Esophagus squamous epithelium (tissue), 4 donors: ENCODE data around the gene CDKL5.

Experiments used
- CTCF ChIP-seq, 6 experiments: fragments of 450-650 bp in 4 of 6; fragments of 200-600 bp in 2 of 6; sonication (generic) in 2 of 6; IDR thresholded peaks; one replicate each; pipeline ENCODE4 v1.5.1; 2016 to 2019; ENCODE audit warnings: antibody characterized with exemption in 6 of 6, mild to moderate bottlenecking in 4 of 6, moderate library complexity in 4 of 6
- POLR2A ChIP-seq, 4 donors: fragments of 450-650 bp; IDR thresholded peaks; one replicate each; pipeline ENCODE4 v1.6.1; 2017; ENCODE audit warnings: antibody characterized with exemption in 4 of 4, mild to moderate bottlenecking in 4 of 4, moderate library complexity in 3 of 4

- TF ChIP-seq CTCF (IDR thresholded peaks at IDR 0.05) (peak in 3 of 6 experiments; percentile 19 to 45 (median 31)), POLR2A (IDR thresholded peaks at IDR 0.05) (no peak)
These were observed 47.6 kb upstream of the CDKL5 start for GRCh38 chrX:18377796-18378195.
